Loucy (cell line): ENCODE measurements around the gene AKAP17A.
A peak's percentile ranks its signal among the peaks of the same experiment; 100 is the strongest.

Source experiments
- H2AFZ ChIP-seq: fragments of 200-600 bp; sonication (generic); 2 replicates; pipeline ENCODE4 v1.6.0; 2016; ENCODE audit warnings: antibody characterized with exemption, mild to moderate bottlenecking, low read length, moderate library complexity
- H3F3A ChIP-seq: fragments of 200-600 bp; 2 replicates; pipeline ENCODE4 v1.6.0; 2016; ENCODE audit warnings: antibody characterized with exemption, low read depth, mild to moderate bottlenecking
- H3K27me3 ChIP-seq: fragments of 200-600 bp; sonication (generic); 2 replicates; pipeline ENCODE4 v1.6.1; 2014; ENCODE audit warnings: low read length, mild to moderate bottlenecking; ENCODE audit not compliant: insufficient read depth, poor library complexity, severe bottlenecking
- H3K36me3 ChIP-seq: fragments of 200-600 bp; sonication (generic); 2 replicates; pipeline ENCODE4 v1.6.1; 2016; ENCODE audit warnings: low read length; ENCODE audit not compliant: insufficient read depth
- H3K4me1 ChIP-seq: fragments of 200-600 bp; sonication (generic); 2 replicates; pipeline ENCODE4 v1.5.1; 2014; ENCODE audit warnings: low read length, mild to moderate bottlenecking; ENCODE audit not compliant: insufficient read depth, poor library complexity, severe bottlenecking
- H3K4me2 ChIP-seq: fragments of 200-600 bp; sonication (generic); 2 replicates; pipeline ENCODE4 v1.6.0; 2014; ENCODE audit warnings: antibody characterized with exemption, low read length, low read depth, mild to moderate bottlenecking; ENCODE audit not compliant: poor library complexity, severe bottlenecking
- H3K4me3 ChIP-seq: fragments of 200-600 bp; sonication (generic); 2 replicates; pipeline ENCODE4 v1.5.1; 2014; ENCODE audit warnings: low read length, mild to moderate bottlenecking, mixed read lengths; ENCODE audit not compliant: poor library complexity, severe bottlenecking
- H3K79me2 ChIP-seq: fragments of 200-600 bp; sonication (generic); 2 replicates; pipeline ENCODE4 v1.6.1; 2014; ENCODE audit warnings: low read length; ENCODE audit not compliant: insufficient read depth
- H3K9ac ChIP-seq: fragments of 200-600 bp; sonication (generic); 2 replicates; pipeline ENCODE4 v1.6.0; 2014; ENCODE audit warnings: mild to moderate bottlenecking, low read depth, low read length, moderate library complexity; ENCODE audit not compliant: poor library complexity, severe bottlenecking
- H3K9me2 ChIP-seq: fragments of 200-600 bp; sonication (generic); replicated peaks from 2 replicates; pipeline ENCODE4 v1.6.1; 2016; ENCODE audit warnings: low read depth, low read length, mixed read lengths
- H3K9me3 ChIP-seq: fragments of 200-600 bp; sonication (generic); 2 replicates; pipeline ENCODE4 v1.6.1; 2014; ENCODE audit warnings: mild to moderate bottlenecking, antibody characterized with exemption, low read length, low read depth; ENCODE audit not compliant: insufficient read depth
- H4K20me1 ChIP-seq: fragments of 200-600 bp; sonication (generic); 2 replicates; pipeline ENCODE4 v1.6.0; 2014; ENCODE audit warnings: antibody characterized with exemption, low read length, mild to moderate bottlenecking; ENCODE audit not compliant: insufficient read depth, poor library complexity, severe bottlenecking
- EZH2phosphoT487 ChIP-seq: fragments of 200-600 bp; IDR thresholded peaks from 2 replicates; pipeline ENCODE4 v1.6.1; 2018; ENCODE audit warnings: antibody characterized with exemption, mild to moderate bottlenecking, moderate library complexity, borderline replicate concordance
- TF ChIP-seq, protein P1 (sequence below): fragments of 200-600 bp; sonication (generic); conservative IDR thresholded peaks from 2 replicates; pipeline ENCODE4 v1.5.1; 2014; ENCODE audit warnings: mild to moderate bottlenecking, antibody characterized with exemption, low read length

Gene AKAP17A

DNA sequence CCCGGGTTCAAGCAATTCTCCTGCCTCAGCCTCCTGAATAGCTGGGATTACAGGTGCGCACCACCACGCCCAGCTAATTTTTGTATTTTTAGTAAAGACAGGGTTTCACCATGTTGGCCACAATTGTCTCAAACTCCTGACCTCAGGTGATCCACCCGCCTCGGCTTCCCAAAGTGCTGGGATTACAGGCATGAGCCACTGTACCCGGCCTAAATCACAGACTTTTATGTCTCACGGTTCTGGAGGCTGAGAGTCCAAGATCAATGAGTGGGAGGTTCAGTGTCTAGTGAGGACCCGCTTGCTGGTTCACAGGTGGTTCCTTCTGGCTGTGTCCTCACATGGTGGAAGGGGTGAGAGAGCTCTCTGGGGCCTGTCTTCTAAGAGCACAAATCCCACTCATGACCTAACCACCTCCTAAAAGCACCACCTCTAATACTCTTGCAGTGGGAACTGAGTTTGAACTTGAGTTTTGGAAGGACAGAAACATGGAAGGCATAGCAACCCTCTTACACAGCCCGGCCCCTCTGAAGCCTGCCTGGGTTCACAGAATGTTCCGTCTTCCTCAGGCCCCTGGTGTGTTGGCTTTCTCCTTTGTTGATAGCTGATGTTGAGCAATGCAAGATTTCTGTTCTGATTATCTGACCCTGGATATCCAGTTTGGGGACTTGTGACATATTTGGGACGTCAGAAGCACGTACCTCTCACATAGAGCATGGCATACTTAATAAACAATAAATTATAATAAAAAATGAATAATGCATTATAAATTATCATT is 1.9 kb upstream of the AKAP17A start:
- peaks cover 19% of the 10 kb centered on the region for H4K20me1 ChIP-seq
- no peak overlapping the region for H2AFZ ChIP-seq
- H3K4me1 ChIP-seq, result no peaks in the 10 kb centered on the region
- H3F3A ChIP-seq, result no peaks in the 10 kb centered on the region
- H3K36me3 ChIP-seq, result peaks cover 8% of the 10 kb centered on the region; the same call in 1 of the 2 replicates
- no peak overlapping the region for H3K9ac ChIP-seq
- TF ChIP-seq EZH2phosphoT487, result no peak
- TF ChIP-seq, protein P1, sequence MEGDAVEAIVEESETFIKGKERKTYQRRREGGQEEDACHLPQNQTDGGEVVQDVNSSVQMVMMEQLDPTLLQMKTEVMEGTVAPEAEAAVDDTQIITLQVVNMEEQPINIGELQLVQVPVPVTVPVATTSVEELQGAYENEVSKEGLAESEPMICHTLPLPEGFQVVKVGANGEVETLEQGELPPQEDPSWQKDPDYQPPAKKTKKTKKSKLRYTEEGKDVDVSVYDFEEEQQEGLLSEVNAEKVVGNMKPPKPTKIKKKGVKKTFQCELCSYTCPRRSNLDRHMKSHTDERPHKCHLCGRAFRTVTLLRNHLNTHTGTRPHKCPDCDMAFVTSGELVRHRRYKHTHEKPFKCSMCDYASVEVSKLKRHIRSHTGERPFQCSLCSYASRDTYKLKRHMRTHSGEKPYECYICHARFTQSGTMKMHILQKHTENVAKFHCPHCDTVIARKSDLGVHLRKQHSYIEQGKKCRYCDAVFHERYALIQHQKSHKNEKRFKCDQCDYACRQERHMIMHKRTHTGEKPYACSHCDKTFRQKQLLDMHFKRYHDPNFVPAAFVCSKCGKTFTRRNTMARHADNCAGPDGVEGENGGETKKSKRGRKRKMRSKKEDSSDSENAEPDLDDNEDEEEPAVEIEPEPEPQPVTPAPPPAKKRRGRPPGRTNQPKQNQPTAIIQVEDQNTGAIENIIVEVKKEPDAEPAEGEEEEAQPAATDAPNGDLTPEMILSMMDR, result no peak
- H3K27me3 ChIP-seq, result no peaks in the 10 kb centered on the region
- no peaks in the 10 kb centered on the region for H3K9me3 ChIP-seq
- no peak overlapping the region for H3K4me3 ChIP-seq
- H3K79me2 ChIP-seq, result peaks cover 28% of the 10 kb centered on the region
- no peak overlapping the region for H3K4me2 ChIP-seq
- no peaks in the 10 kb centered on the region for H3K9me2 ChIP-seq

DNA sequence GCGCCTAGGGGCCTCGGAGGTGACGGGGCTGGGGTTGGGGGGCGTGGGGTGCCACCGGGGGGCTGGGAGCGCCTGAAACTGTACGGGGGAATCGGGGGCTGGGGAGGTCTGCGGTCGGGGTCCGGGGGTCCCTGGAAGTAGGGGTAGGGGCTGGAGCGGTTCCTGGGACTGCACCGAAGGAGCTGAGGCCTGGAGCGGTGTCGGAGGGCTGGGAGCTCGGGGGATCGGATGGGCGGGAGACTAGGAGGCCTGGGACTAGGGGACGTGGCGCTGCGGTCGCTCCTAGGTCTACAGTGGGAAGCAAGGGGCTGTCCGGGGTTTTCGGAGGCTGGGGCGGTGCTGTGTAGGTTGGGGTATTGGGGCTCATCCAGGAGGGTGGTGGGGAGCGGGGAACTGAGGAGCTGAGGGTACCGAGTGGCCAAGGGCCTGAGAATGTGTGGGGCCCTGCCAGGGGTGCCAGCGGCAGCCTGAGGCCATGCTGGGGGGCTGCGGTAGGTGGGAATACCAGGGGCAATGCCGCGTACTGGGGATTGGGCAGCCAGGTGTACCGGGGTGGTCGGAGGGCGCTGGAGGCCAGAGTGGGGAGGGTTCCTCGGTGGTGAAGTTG is 562 bp downstream of the AKAP17A start:
- TF ChIP-seq EZH2phosphoT487, result no peak
- TF ChIP-seq, protein P1, result no peak
- peak overlapping the region; percentile 77 for H3K4me2 ChIP-seq
- H3K36me3 ChIP-seq, result peaks cover 28% of the 10 kb centered on the region; the same call in 1 of the 2 replicates
- H3K27me3 ChIP-seq, result no peaks in the 10 kb centered on the region
- peak overlapping the region; percentile 84 for H3K4me3 ChIP-seq
- peak overlapping the region; percentile 77 for H3K9ac ChIP-seq
- no peaks in the 10 kb centered on the region for H3K4me1 ChIP-seq
- H4K20me1 ChIP-seq, result peaks cover 25% of the 10 kb centered on the region
- no peak overlapping the region for H2AFZ ChIP-seq
- H3K9me3 ChIP-seq, result no peaks in the 10 kb centered on the region
- H3F3A ChIP-seq, result no peaks in the 10 kb centered on the region
- no peaks in the 10 kb centered on the region for H3K9me2 ChIP-seq
- peaks cover 46% of the 10 kb centered on the region for H3K79me2 ChIP-seq

DNA sequence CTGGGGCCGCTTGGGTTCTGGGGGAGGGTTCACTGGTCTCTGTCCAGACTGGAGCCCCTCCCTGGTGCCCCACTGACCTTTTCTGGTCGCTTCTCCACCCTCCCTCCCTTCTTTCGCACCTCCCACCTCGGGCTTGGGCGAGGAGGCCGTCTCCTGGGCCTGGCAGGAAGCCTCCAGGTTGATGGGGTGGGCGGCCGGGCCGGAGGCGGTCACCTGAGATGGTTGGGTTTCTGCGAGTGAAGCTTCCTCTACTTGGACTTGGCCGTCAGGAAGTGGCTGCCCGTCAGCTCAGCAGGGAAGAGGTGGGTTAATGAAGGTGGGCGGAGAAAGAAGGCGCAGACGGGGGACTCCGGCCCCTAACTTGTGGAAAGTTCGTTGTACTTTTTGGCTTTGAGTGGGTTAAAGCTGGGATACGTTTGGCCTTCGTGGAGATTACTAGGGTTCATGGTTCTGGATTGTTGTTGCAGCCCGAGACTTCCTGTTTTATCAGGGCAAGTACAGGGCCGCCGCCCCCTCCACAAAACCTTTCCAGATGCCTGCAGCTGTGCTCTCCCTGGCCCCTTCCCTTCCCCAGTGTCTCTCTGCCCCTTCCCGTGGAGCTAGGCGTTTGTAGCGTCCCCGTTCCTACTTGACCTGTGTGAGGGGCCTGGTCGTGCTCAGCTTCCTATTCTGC is 1.2 kb downstream of the AKAP17A start:
- H3K36me3 ChIP-seq, result peaks cover 32% of the 10 kb centered on the region; the same call in 1 of the 2 replicates
- H3F3A ChIP-seq, result no peaks in the 10 kb centered on the region
- H3K9ac ChIP-seq, result peak overlapping the region; percentile 77
- peaks cover 50% of the 10 kb centered on the region for H3K79me2 ChIP-seq
- no peak for TF ChIP-seq EZH2phosphoT487
- H3K4me3 ChIP-seq, result peak overlapping the region; percentile 84
- peak overlapping the region; percentile 77 for H3K4me2 ChIP-seq
- no peaks in the 10 kb centered on the region for H3K27me3 ChIP-seq
- peaks cover 26% of the 10 kb centered on the region for H4K20me1 ChIP-seq
- no peaks in the 10 kb centered on the region for H3K9me2 ChIP-seq
- no peak overlapping the region for H2AFZ ChIP-seq
- no peaks in the 10 kb centered on the region for H3K4me1 ChIP-seq
- H3K9me3 ChIP-seq, result no peaks in the 10 kb centered on the region
